Immature natural killer cell (primary cell): ENCODE data around the gene KPNA1. TPM values are rescaled to one million over a fixed set of nuclear protein-coding genes. Genes with fewer than 3 reads are reported as not detected.
A peak's percentile ranks its signal among the peaks of the same experiment; 100 is the strongest.

ENCODE experiments used
- DNase-seq, 3 donors: peaks; one replicate each; pipeline ENCODE4 v3.0.0; 2022; ENCODE audit warnings: mixed read lengths in 1 of 3
- H3K27ac Mint-ChIP-seq, 6 donors: one replicate each; pipeline ENCODE4 v1.8.0; 2020; ENCODE audit warnings: mixed read lengths in 6 of 6, mild to moderate bottlenecking in 5 of 6, inconsistent platforms in 4 of 6, moderate library complexity in 3 of 6
- H3K27me3 Mint-ChIP-seq, 3 donors: one replicate each; pipeline ENCODE4 v1.8.0; 2020 to 2021; ENCODE audit warnings: low read depth in 3 of 3, mild to moderate bottlenecking in 3 of 3, mixed read lengths in 3 of 3, moderate library complexity in 3 of 3, inconsistent platforms in 1 of 3
- H3K36me3 Mint-ChIP-seq, 3 donors: one replicate each; pipeline ENCODE4 v1.8.0; 2020; ENCODE audit warnings: mixed read lengths in 3 of 3, inconsistent platforms in 2 of 3, mild to moderate bottlenecking in 2 of 3
- H3K4me1 Mint-ChIP-seq, 2 donors: one replicate each; pipeline ENCODE4 v1.8.0; 2020; ENCODE audit warnings: inconsistent platforms in 2 of 2, mild to moderate bottlenecking in 2 of 2, mixed read lengths in 2 of 2, moderate library complexity in 1 of 2
- H3K4me3 Mint-ChIP-seq, 5 donors: one replicate each; pipeline ENCODE4 v1.8.0; 2020; ENCODE audit warnings: mild to moderate bottlenecking in 5 of 5, mixed read lengths in 5 of 5, inconsistent platforms in 3 of 5, moderate library complexity in 3 of 5
- H3K9me3 Mint-ChIP-seq, 6 donors: one replicate each; pipeline ENCODE4 v1.8.0; 2020; ENCODE audit warnings: mild to moderate bottlenecking in 6 of 6, mixed read lengths in 6 of 6, inconsistent platforms in 4 of 6, moderate library complexity in 3 of 6
- polyA plus RNA-seq, 3 donors: library from polyadenylated mRNA; unstranded; fragments of 300-500 nt; fragmentation: Illumina TruSeq; gene quantifications; one replicate each; pipeline ENCODE4 v1.2.3, GENCODE V29; 2021

KPNA1 gene
- polyA plus RNA-seq, 3 donors from 2014 or later: 42.9 to 71.8 (median 63.6) TPM

GRCh38 chr3:122493296-122493695 lies 21.4 kb downstream of the KPNA1 start:
- Mint-ChIP-seq H3K9me3 (no peaks in the 10 kb centered on the region), H3K27ac (peak overlapping the region in 1 of 6 donors; percentile 65), H3K4me1 (peaks cover 28 to 46% of the 10 kb centered on the region in 2 donors), H3K36me3 (peaks cover 13 to 20% (median 14%) of the 10 kb centered on the region in 3 donors), H3K4me3 (no peak overlapping the region), H3K27me3 (no peaks in the 10 kb centered on the region)
- DNase-seq: no peak

GRCh38 chr3:122488262-122488973 lies 26.3 kb downstream of the KPNA1 start:
- Mint-ChIP-seq H3K4me3 (no peak overlapping the region), H3K27ac (peak overlapping the region in 4 of 6 donors; percentile 13 to 48 (median 45)), H3K27me3 (peaks cover 0 to 1% (median 0%) of the 10 kb centered on the region in 3 donors), H3K36me3 (peaks cover 3 to 13% (median 7%) of the 10 kb centered on the region in 3 donors), H3K9me3 (no peaks in the 10 kb centered on the region), H3K4me1 (peaks cover 17 to 43% of the 10 kb centered on the region in 2 donors)
- DNase-seq: no peak

GRCh38 chr3:122484985-122485384 lies 29.8 kb downstream of the KPNA1 start:
- Mint-ChIP-seq H3K9me3 (no peaks in the 10 kb centered on the region), H3K36me3 (peaks cover 0 to 4% (median 0%) of the 10 kb centered on the region in 3 donors), H3K4me1 (peaks cover 21 to 66% of the 10 kb centered on the region in 2 donors), H3K27ac (no peak overlapping the region), H3K27me3 (peaks cover 0 to 2% (median 1%) of the 10 kb centered on the region in 3 donors), H3K4me3 (no peak overlapping the region)
- DNase-seq: no peak

GRCh38 chr3:122481390-122481789 lies 33.3 kb downstream of the KPNA1 start:
- peak overlapping the region in 1 of 5 donors; percentile 31 for H3K4me3 Mint-ChIP-seq
- peak overlapping the region in 1 of 6 donors; percentile 1 for H3K27ac Mint-ChIP-seq
- H3K4me1 Mint-ChIP-seq: peaks cover 31 to 67% of the 10 kb centered on the region in 2 donors
- H3K27me3 Mint-ChIP-seq: peaks cover 0 to 2% (median 1%) of the 10 kb centered on the region in 3 donors
- H3K36me3 Mint-ChIP-seq: no peaks in the 10 kb centered on the region
- H3K9me3 Mint-ChIP-seq: no peaks in the 10 kb centered on the region
- no peak for DNase-seq

- no peak for DNase-seq
- H3K4me3 Mint-ChIP-seq: no peak overlapping the region
- peaks cover 0 to 2% (median 0%) of the 10 kb centered on the region in 3 donors for H3K27me3 Mint-ChIP-seq
- H3K27ac Mint-ChIP-seq: no peak overlapping the region
- peaks cover 45 to 80% of the 10 kb centered on the region in 2 donors for H3K4me1 Mint-ChIP-seq
- no peaks in the 10 kb centered on the region for H3K9me3 Mint-ChIP-seq
- no peaks in the 10 kb centered on the region for H3K36me3 Mint-ChIP-seq
These were observed 38.2 kb downstream of the KPNA1 start for GRCh38 chr3:122476532-122476931.

- no peak for DNase-seq
- Mint-ChIP-seq H3K27me3 (no peaks in the 10 kb centered on the region), H3K9me3 (no peaks in the 10 kb centered on the region), H3K4me3 (no peak overlapping the region), H3K4me1 (peaks cover 52 to 84% of the 10 kb centered on the region in 2 donors), H3K27ac (peak overlapping the region in 1 of 6 donors; percentile 33), H3K36me3 (no peaks in the 10 kb centered on the region)
These were observed 39.4 kb downstream of the KPNA1 start for GRCh38 chr3:122475316-122475715.

GRCh38 chr3:122469659-122470058 lies 45.1 kb downstream of the KPNA1 start:
- H3K4me1 Mint-ChIP-seq: peaks cover 54 to 80% of the 10 kb centered on the region in 2 donors
- peaks cover 0 to 1% (median 0%) of the 10 kb centered on the region in 3 donors for H3K27me3 Mint-ChIP-seq
- no peaks in the 10 kb centered on the region for H3K9me3 Mint-ChIP-seq
- H3K36me3 Mint-ChIP-seq: peaks cover 0 to 8% (median 4%) of the 10 kb centered on the region in 3 donors
- DNase-seq: no peak
- peak overlapping the region in 1 of 5 donors; percentile 40 for H3K4me3 Mint-ChIP-seq
- H3K27ac Mint-ChIP-seq: peak overlapping the region in 4 of 6 donors; percentile 55 to 86 (median 63)

GRCh38 chr3:122468896-122469533 lies 45.7 kb downstream of the KPNA1 start:
- no peak for DNase-seq
- Mint-ChIP-seq H3K4me1 (peaks cover 50 to 74% of the 10 kb centered on the region in 2 donors), H3K27me3 (peaks cover 0 to 1% (median 0%) of the 10 kb centered on the region in 3 donors), H3K4me3 (peak overlapping the region in 1 of 5 donors; percentile 40), H3K36me3 (peaks cover 0 to 8% (median 4%) of the 10 kb centered on the region in 3 donors), H3K9me3 (no peaks in the 10 kb centered on the region), H3K27ac (peak overlapping the region in 3 of 6 donors; percentile 50 to 59 (median 57))

GRCh38 chr3:122466701-122467240 lies 48.0 kb downstream of the KPNA1 start:
- Mint-ChIP-seq H3K36me3 (peaks cover 7 to 26% (median 16%) of the 10 kb centered on the region in 3 donors), H3K4me1 (peaks cover 35 to 52% of the 10 kb centered on the region in 2 donors), H3K9me3 (no peaks in the 10 kb centered on the region), H3K4me3 (no peak overlapping the region), H3K27ac (peak overlapping the region in 1 of 6 donors; percentile 50), H3K27me3 (peaks cover 0 to 1% (median 0%) of the 10 kb centered on the region in 3 donors)
- no peak for DNase-seq

- peaks cover 0 to 1% (median 0%) of the 10 kb centered on the region in 3 donors for H3K27me3 Mint-ChIP-seq
- peaks cover 18 to 32% of the 10 kb centered on the region in 2 donors for H3K4me1 Mint-ChIP-seq
- H3K27ac Mint-ChIP-seq: peak overlapping the region in 2 of 6 donors; percentile 14 to 31
- peaks cover 17 to 30% (median 24%) of the 10 kb centered on the region in 3 donors for H3K36me3 Mint-ChIP-seq
- no peaks in the 10 kb centered on the region for H3K9me3 Mint-ChIP-seq
- DNase-seq: no peak
- no peak overlapping the region for H3K4me3 Mint-ChIP-seq
These were observed 50.1 kb downstream of the KPNA1 start for GRCh38 chr3:122464659-122465058.

- no peak for DNase-seq
- Mint-ChIP-seq H3K4me3 (no peak overlapping the region), H3K36me3 (peaks cover 27 to 44% (median 40%) of the 10 kb centered on the region in 3 donors), H3K27ac (no peak overlapping the region), H3K27me3 (no peaks in the 10 kb centered on the region), H3K4me1 (peaks cover 2 to 16% of the 10 kb centered on the region in 2 donors), H3K9me3 (no peaks in the 10 kb centered on the region)
These were observed 52.3 kb downstream of the KPNA1 start for GRCh38 chr3:122462406-122462805.

- Mint-ChIP-seq H3K9me3 (no peaks in the 10 kb centered on the region), H3K36me3 (peaks cover 27 to 42% (median 41%) of the 10 kb centered on the region in 3 donors), H3K27ac (peak overlapping the region in 4 of 6 donors; percentile 5 to 45 (median 30)), H3K4me1 (peaks cover 0 to 11% of the 10 kb centered on the region in 2 donors), H3K4me3 (no peak overlapping the region), H3K27me3 (no peaks in the 10 kb centered on the region)
- DNase-seq: no peak
These were observed 52.9 kb downstream of the KPNA1 start for GRCh38 chr3:122461806-122462205.

- H3K9me3 Mint-ChIP-seq: no peaks in the 10 kb centered on the region
- peak in 1 of 3 donors; percentile 4 for DNase-seq
- H3K27me3 Mint-ChIP-seq: no peaks in the 10 kb centered on the region
- peak overlapping the region in 1 of 6 donors; percentile 38 for H3K27ac Mint-ChIP-seq
- peaks cover 33 to 47% (median 41%) of the 10 kb centered on the region in 3 donors for H3K36me3 Mint-ChIP-seq
- no peak overlapping the region for H3K4me3 Mint-ChIP-seq
- peaks cover 0 to 6% of the 10 kb centered on the region in 2 donors for H3K4me1 Mint-ChIP-seq
These were observed 55.7 kb downstream of the KPNA1 start for GRCh38 chr3:122458992-122459391.
